NT2/D1 (cell line): ENCODE results near the gene MARCKS.

ENCODE experiments used
- DNase-seq: peaks from one replicate; pipeline ENCODE4 v3.0.0-alpha.2; 2011; ENCODE audit warnings: low read depth, low spot score
- H3K27me3 ChIP-seq: 2 replicates; pipeline ENCODE4 v1.6.0; 2011; ENCODE audit warnings: mild to moderate bottlenecking; ENCODE audit not compliant: insufficient read length, insufficient read depth
- H3K36me3 ChIP-seq: 2 replicates; pipeline ENCODE4 v1.6.1; 2011; ENCODE audit warnings: mild to moderate bottlenecking, low read length, mixed read lengths; ENCODE audit not compliant: insufficient read depth, insufficient read length
- H3K4me1 ChIP-seq: 2 replicates; pipeline ENCODE4 v1.5.1; 2011; ENCODE audit not compliant: insufficient read depth, insufficient read length
- H3K4me3 ChIP-seq: 2 replicates; pipeline ENCODE4 v1.5.1; 2011; ENCODE audit warnings: low read depth; ENCODE audit not compliant: insufficient read length
- H3K9ac ChIP-seq: 2 replicates; pipeline ENCODE4 v1.6.0; 2011; ENCODE audit warnings: low read depth; ENCODE audit not compliant: insufficient read length
- H3K9me3 ChIP-seq: 2 replicates; pipeline ENCODE4 v1.5.1; 2011; ENCODE audit warnings: mild to moderate bottlenecking, low read length; ENCODE audit not compliant: insufficient read depth
- SUZ12 ChIP-seq: IDR thresholded peaks from 2 replicates; pipeline ENCODE4 v1.6.1; 2011; ENCODE audit not compliant: insufficient read length, insufficient read depth; ENCODE audit errors: extremely low read depth
- YY1 ChIP-seq: IDR thresholded peaks from 2 replicates; pipeline ENCODE4 v1.6.1; 2011; ENCODE audit not compliant: insufficient read length, insufficient read depth
- ZNF274 ChIP-seq: IDR thresholded peaks from 2 replicates; pipeline ENCODE4 v1.6.1; 2011; ENCODE audit warnings: mild to moderate bottlenecking, low read depth, low read length

MARCKS gene, protein sequence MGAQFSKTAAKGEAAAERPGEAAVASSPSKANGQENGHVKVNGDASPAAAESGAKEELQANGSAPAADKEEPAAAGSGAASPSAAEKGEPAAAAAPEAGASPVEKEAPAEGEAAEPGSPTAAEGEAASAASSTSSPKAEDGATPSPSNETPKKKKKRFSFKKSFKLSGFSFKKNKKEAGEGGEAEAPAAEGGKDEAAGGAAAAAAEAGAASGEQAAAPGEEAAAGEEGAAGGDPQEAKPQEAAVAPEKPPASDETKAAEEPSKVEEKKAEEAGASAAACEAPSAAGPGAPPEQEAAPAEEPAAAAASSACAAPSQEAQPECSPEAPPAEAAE

GRCh38 chr6:113856625-113857555 is at the start of gene MARCKS:
TSS of gene MARCKS (plus strand) at chr6:113857345. CDS start at chr6:113857746, 401 bp downstream.
- H3K27me3 ChIP-seq = peaks cover 37% of the 10 kb centered on the region
- H3K9ac ChIP-seq = peak within 1 kb of the TSS; percentile 80
- H3K4me3 ChIP-seq = peak within 1 kb of the TSS; percentile 68
- TF ChIP-seq ZNF274 = no peak
- no peak for TF ChIP-seq SUZ12
- TF ChIP-seq YY1 = no peak
- no peaks in the 10 kb centered on the region for H3K9me3 ChIP-seq
- peaks cover 4% of the 10 kb centered on the region for H3K36me3 ChIP-seq
- no peak for DNase-seq
- no peaks in the 10 kb centered on the region for H3K4me1 ChIP-seq

DNA sequence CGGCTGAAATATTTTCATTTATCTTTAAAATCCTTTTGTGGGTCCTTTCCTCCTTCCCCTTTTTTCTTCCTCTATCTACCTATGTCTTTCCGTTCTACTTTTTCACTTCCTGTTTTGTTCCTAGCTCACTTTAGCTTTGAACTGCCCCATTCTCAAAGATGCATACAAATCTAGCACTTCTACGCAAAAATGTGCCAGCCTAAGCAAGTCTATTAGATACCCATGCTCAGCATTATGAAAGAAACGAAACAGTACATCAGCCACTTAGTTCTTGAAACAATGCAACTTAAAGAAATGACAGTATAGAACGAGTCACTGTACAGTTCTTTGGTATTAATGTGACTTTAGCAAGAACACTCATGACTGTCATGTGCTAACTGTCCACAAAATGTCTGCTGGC is 47.3 kb upstream of the MARCKS start:
- no peaks in the 10 kb centered on the region for H3K27me3 ChIP-seq
- no peak overlapping the region for H3K4me3 ChIP-seq
- H3K4me1 ChIP-seq = no peaks in the 10 kb centered on the region
- no peaks in the 10 kb centered on the region for H3K9me3 ChIP-seq
- no peak for DNase-seq
- H3K36me3 ChIP-seq = no peaks in the 10 kb centered on the region
- TF ChIP-seq SUZ12 (no peak), YY1 (no peak), ZNF274 (no peak)
- H3K9ac ChIP-seq = no peak overlapping the region

GRCh38 chr6:113813142-113813541 is 44.0 kb upstream of the MARCKS start:
- TF ChIP-seq YY1 (no peak), ZNF274 (no peak), SUZ12 (no peak)
- DNase-seq = no peak
- H3K27me3 ChIP-seq = no peaks in the 10 kb centered on the region
- no peak overlapping the region for H3K4me3 ChIP-seq
- no peak overlapping the region for H3K9ac ChIP-seq
- no peaks in the 10 kb centered on the region for H3K4me1 ChIP-seq
- H3K9me3 ChIP-seq = no peaks in the 10 kb centered on the region
- H3K36me3 ChIP-seq = no peaks in the 10 kb centered on the region

DNA sequence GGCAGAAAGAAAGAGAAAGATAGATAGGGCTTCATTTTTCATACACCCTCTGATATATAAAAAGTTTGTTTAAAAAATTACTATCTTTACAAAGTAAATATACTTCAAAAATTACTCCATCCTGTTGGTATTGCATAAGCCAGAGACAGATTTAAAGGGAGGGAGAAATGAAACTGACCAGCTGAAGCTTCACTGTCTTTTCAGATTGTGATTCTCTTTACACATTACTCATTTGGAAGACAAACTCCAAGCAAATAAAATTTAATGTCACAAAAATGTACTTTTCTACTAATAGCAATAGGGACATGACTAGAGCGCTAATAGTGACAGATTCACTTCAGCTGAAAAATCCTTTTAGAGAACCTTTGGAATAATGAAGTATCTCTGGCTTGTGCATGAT is 38.6 kb upstream of the MARCKS start:
- no peak for DNase-seq
- no peaks in the 10 kb centered on the region for H3K9me3 ChIP-seq
- no peak for TF ChIP-seq YY1
- TF ChIP-seq ZNF274 = no peak
- TF ChIP-seq SUZ12 = no peak
- H3K27me3 ChIP-seq = no peaks in the 10 kb centered on the region
- H3K9ac ChIP-seq = no peak overlapping the region
- H3K4me1 ChIP-seq = no peaks in the 10 kb centered on the region
- no peak overlapping the region for H3K4me3 ChIP-seq
- H3K36me3 ChIP-seq = no peaks in the 10 kb centered on the region

DNA sequence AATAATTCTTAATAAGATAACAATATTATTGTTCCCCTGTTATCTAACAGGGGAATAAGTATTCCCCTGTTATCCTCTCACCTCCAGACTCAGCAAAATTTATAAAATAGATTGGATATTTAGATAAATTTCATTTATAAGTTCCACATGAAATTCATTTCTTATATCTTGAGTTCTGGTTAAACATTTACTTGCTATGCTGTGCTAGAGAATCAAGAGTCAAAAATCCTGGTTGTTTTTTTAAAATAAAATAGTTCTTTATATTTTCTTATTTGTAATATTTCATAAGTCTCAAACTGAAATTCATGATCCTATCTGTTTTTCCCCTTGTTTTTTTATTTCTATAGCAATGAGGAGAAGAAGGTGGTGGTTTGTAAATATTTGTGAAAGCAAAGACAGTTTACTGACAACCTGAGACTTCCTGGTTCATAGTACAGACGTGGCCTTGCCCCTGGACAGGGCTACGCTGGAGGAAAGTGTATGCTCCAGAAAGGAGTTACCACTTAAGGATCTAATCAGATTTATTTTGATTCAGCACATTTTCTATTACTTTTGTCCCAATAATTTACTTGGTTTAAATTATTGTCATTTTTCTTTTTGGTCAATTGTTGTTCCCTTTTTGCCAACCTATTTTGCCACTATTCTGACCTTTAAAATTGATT is 37.8 kb upstream of the MARCKS start:
- no peaks in the 10 kb centered on the region for H3K27me3 ChIP-seq
- H3K9ac ChIP-seq = no peak overlapping the region
- no peak for DNase-seq
- no peak overlapping the region for H3K4me3 ChIP-seq
- TF ChIP-seq SUZ12 (no peak), YY1 (no peak), ZNF274 (no peak)
- no peaks in the 10 kb centered on the region for H3K9me3 ChIP-seq
- no peaks in the 10 kb centered on the region for H3K4me1 ChIP-seq
- H3K36me3 ChIP-seq = no peaks in the 10 kb centered on the region

- no peaks in the 10 kb centered on the region for H3K27me3 ChIP-seq
- H3K9me3 ChIP-seq = no peaks in the 10 kb centered on the region
- H3K4me3 ChIP-seq = no peak overlapping the region
- no peaks in the 10 kb centered on the region for H3K36me3 ChIP-seq
- H3K4me1 ChIP-seq = no peaks in the 10 kb centered on the region
- DNase-seq = no peak
- no peak overlapping the region for H3K9ac ChIP-seq
- TF ChIP-seq ZNF274 (no peak), SUZ12 (no peak), YY1 (no peak)
These were observed 36.4 kb upstream of the MARCKS start for GRCh38 chr6:113820761-113821160.

DNA sequence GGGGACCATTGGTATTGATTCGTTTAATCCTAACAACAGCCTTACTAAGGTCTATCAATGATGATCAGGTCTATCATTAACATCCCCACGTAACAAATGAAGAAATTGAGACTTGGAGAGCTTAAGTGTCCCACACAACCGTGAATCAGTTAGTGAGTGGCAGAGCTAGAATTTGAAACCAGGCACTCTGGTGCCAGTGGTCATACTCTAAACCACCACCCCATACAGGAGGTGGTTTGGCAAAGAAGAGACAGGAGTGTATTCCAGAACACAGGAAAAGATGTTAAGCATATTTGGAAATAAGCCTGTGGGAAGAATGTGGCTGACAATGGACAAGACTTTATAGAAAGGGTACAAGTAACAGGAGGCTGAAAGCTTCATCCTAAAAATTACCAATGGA is 35.7 kb upstream of the MARCKS start:
- no peaks in the 10 kb centered on the region for H3K9me3 ChIP-seq
- no peaks in the 10 kb centered on the region for H3K36me3 ChIP-seq
- H3K4me3 ChIP-seq = no peak overlapping the region
- no peak for DNase-seq
- TF ChIP-seq ZNF274 = no peak
- no peak for TF ChIP-seq SUZ12
- no peak for TF ChIP-seq YY1
- H3K9ac ChIP-seq = no peak overlapping the region
- no peaks in the 10 kb centered on the region for H3K4me1 ChIP-seq
- H3K27me3 ChIP-seq = no peaks in the 10 kb centered on the region
